Astrocyte of the spinal cord (primary cell): Measurements from ENCODE around the gene TBC1D32.
"Not testable (repeated sequence)": the region's sequence is repeated elsewhere in the genome, so short reads cannot be mapped to it uniquely, and the experiment has no call there.

Experiments used
- DNase-seq: peaks from one replicate; pipeline ENCODE4 v3.0.0; 2011; ENCODE audit warnings: low read depth, low spot score
- H3K4me3 ChIP-seq: 2 replicates; pipeline ENCODE4 v1.5.1; 2011; ENCODE audit warnings: low read depth, mild to moderate bottlenecking, low read length, moderate library complexity
- CTCF ChIP-seq: IDR thresholded peaks from 2 replicates; pipeline ENCODE4 v1.5.1; 2012; ENCODE audit warnings: low read depth, mild to moderate bottlenecking, low read length, inconsistent platforms
- in situ Hi-C: cut with HindIII; loops from 2 replicates; pipeline ENCODE4 v1.10.0; 2017; ENCODE audit warnings: low sequenced_read_pairs

The TBC1D32 gene

GRCh38 chr6:121110733-121111132, 223.5 kb downstream of the TBC1D32 start:
- in situ Hi-C loops = no loop called here
- DNase-seq = no peak
- no peak overlapping the region for H3K4me3 ChIP-seq
- no peak for TF ChIP-seq CTCF

GRCh38 chr6:121106962-121107361, 227.3 kb downstream of the TBC1D32 start:
- H3K4me3 ChIP-seq = no peak overlapping the region
- no peak for DNase-seq
- no peak for TF ChIP-seq CTCF
- in situ Hi-C loops = no loop called here

GRCh38 chr6:121105461-121105860, 228.8 kb downstream of the TBC1D32 start:
- TF ChIP-seq CTCF = no peak
- in situ Hi-C loops = no loop called here

GRCh38 chr6:121093928-121094327, 240.4 kb downstream of the TBC1D32 start:
- no peak overlapping the region for H3K4me3 ChIP-seq
- DNase-seq = peak; percentile 34
- no peak for TF ChIP-seq CTCF
- in situ Hi-C loops = no loop called here

More at GRCh38 chr6:121105461-121105860, 228.8 kb downstream of the TBC1D32 start:
- no peak for DNase-seq
- H3K4me3 ChIP-seq = no peak overlapping the region

- H3K4me3 ChIP-seq = no peak overlapping the region
- in situ Hi-C loops = no loop called here
- TF ChIP-seq CTCF = no peak
- no peak for DNase-seq
These were observed 243.8 kb downstream of the TBC1D32 start for GRCh38 chr6:121090492-121090891.

GRCh38 chr6:121086876-121087275, 247.4 kb downstream of the TBC1D32 start:
- in situ Hi-C loops = no loop called here
- no peak overlapping the region for H3K4me3 ChIP-seq
- no peak for DNase-seq
- no peak for TF ChIP-seq CTCF

- no peak for TF ChIP-seq CTCF
- H3K4me3 ChIP-seq = no peak overlapping the region
- in situ Hi-C loops = no loop called here
- no peak for DNase-seq
These were observed 258.2 kb downstream of the TBC1D32 start for GRCh38 chr6:121076119-121076518.

GRCh38 chr6:121068749-121069148, 265.5 kb downstream of the TBC1D32 start:
- DNase-seq, H3K4me3 ChIP-seq, in situ Hi-C loops: not testable (repeated sequence)
